GM18909 (cell line): Measurements from ENCODE around the gene FUT2.
"Not testable (repeated sequence)": the region's sequence is repeated elsewhere in the genome, so short reads cannot be mapped to it uniquely, and the experiment has no call there.

Experiments used
- ATAC-seq: cut with Tn5 transposase; IDR thresholded peaks from one replicate; pipeline ENCODE4 v1.9.1; 2021; ENCODE audit warnings: mild to moderate bottlenecking; ENCODE audit not compliant: unreplicated experiment, poor library complexity

FUT2 gene

DNA sequence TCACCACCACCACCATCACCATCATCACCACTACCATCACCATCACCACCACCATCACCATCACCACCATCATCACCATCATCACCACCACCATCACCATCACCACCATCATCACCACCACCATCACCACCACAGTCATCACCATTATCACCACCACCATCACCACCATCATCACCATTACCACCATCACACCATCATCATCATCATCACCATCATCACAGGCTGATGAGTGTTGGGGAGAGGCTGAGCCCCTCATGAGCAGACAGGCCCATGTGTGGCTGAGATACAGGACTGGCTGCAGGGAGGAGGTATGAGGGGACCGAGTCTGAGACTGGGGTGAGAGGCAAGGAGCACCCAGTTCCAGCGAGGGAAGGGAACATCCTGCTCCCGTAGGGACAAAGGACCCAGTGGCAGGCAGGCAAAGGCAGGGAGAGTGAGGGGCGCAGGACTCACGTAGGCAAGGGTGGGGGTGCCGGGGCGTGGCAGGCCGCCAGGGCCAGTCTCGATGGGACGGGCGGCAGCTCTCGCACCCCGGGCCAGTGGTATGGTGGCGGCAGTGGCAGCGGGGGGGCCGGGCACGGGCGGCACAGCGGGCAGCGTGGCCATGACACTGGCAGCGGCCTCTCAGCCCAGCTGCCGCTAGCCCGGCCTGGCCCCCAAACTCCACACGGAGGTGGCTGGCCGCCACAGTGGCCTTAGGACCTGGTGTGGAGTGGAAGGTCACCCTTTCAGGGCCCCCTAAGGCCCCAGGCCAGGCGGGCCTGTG lies 25.7 kb upstream of the FUT2 start:
- ATAC-seq, result no peak

DNA sequence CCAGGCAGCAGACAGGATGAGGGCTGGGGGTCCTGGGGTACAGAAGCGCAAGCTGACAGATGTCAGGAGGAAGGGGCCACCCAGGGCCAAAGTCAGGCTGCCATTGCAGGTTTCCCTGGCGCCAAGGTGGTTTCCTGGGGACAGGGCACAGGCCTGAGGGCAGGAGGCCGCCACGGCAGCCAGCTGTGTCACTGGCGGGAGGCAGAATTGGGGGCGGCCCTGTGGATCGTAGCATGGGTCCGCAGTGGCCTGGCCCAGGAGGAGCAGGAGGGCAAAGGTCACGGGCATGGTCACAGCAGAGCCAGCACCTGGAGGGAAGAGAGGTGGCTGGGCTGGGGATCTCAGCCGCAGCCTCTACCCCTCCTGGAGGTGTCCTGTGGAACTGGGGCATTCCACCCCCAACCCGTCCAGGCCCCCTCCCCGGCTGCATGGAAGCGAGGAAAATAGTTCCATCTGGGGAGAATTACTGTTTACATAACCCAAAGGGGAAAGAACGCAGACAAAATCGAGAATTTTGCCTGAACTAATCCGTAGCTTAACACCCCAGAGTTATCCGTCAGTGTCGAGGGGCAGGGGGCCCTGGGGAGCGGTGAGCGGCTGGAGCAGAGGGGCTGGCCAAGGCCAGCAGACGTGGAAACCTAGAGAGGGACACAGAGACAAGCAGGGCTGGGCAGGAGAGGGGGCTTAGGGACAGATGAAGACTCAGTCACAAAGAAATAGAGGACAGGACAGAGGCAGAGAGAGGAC lies 24.9 kb upstream of the FUT2 start:
- no peak for ATAC-seq

DNA sequence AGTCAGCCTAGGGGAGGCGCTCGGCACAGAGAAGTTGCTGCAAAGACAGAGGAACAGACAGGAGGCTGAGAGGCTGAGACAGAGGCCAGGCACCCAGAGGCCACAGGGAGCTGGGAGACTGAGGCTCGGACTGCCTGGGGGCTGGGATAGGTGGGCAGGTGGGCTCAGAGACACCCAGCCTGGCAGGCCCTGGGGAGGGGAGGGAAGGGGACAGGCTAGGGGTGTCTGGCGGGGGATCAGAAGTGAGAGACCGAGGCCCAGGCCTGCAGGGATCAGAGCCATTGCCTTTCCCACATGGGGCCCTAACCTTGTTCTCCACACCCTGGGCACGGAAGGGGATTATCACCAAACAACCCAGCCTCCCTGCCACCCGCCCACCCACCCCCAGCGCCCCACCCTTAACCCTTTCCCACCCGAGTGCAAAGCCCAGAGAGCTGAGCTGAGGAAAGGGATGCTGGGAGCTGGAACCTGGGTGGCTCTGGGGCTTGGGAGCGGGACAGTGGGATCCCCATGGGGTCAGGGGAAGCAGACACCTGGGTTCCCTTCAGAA lies 24.2 kb upstream of the FUT2 start:
- ATAC-seq, result no peak

DNA sequence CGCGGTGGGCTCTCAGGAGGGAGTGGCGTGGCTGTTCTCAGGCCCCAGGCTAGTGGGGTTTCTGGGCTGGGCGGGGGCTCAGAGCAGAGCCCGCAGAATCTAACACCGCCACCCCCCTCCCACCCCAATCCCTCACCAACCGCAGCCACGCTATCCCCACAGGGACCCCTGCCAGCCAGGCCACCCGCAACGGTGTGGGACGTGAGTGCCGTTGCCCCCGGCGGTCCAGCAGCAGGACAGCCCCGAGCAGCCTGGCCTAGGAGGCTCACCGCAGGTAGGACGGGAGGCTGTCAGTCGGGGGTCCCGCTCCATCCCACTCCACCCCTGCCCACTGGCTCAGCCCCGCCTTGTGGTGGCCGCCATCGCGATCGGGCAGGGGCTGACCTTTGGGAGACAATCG lies 22.8 kb upstream of the FUT2 start, which contains the start of gene NTN5:
Gene NTN5, minus strand, starts transcription at position 24 of the 400 bp plus-strand sequence. CDS start 2,031 bp downstream, outside the sequence.
- no peak for ATAC-seq

DNA sequence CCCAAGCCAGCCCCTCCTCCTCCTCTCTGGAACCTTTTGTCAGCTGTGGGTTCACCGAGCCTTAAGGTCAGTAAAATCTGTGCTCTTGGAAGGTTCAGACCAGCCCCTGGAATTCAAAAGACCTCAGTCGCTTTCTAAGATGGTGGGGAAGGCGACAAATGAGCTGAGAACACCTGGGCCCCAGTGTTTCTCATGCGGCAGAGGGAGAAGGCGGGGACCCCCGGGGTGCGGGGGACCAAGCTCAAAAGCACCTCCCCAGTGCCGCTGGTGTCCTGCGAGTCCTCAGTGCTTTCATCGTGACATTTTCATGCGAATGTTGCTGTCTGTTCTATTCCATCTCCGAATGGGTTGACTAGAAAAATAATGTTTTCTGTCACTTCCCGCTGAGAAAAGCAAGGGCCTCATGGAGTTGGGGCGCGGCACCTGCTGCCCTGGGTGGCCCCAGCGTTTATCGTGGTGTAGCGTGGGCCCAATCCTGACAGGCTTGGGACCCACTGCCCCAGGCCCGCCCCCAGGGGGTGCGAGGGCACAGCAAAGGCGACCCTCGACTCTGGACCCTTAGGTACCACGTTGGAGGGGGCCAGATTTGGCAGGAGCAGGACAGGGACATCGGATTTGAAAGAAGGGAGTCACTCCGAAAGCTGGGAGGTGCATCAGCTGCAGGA lies 22.2 kb upstream of the FUT2 start:
- ATAC-seq, result no peak

DNA sequence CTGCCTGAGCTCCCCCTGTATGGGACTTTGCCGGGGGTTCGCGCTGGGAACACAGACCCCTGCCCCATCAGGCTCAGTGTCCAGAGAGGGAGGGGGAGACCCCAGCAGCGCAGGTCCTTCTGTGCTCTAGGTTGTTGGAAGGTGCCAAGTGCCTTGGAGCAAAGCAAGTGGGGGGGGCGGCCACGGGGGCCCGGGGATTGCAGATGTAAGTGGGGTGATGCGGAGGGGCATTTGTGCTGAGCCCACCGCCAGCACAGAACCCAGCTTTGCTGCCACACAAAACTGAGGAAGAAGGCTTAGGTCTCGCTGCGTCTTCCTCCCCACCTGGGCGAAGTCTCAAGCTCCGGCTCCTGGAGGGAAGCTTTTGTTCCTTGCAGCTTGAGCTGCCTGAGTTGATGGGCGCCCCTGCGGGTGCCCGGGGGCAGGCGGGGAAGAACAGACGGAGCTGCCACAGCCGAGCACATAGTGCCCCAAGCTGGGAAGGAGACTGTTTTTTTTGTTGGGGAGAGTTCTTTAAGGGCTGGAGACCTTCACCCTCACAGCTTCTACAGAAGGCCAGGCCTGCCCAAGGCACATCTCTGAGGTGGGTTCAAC lies 21.5 kb upstream of the FUT2 start:
- ATAC-seq, result no peak

DNA sequence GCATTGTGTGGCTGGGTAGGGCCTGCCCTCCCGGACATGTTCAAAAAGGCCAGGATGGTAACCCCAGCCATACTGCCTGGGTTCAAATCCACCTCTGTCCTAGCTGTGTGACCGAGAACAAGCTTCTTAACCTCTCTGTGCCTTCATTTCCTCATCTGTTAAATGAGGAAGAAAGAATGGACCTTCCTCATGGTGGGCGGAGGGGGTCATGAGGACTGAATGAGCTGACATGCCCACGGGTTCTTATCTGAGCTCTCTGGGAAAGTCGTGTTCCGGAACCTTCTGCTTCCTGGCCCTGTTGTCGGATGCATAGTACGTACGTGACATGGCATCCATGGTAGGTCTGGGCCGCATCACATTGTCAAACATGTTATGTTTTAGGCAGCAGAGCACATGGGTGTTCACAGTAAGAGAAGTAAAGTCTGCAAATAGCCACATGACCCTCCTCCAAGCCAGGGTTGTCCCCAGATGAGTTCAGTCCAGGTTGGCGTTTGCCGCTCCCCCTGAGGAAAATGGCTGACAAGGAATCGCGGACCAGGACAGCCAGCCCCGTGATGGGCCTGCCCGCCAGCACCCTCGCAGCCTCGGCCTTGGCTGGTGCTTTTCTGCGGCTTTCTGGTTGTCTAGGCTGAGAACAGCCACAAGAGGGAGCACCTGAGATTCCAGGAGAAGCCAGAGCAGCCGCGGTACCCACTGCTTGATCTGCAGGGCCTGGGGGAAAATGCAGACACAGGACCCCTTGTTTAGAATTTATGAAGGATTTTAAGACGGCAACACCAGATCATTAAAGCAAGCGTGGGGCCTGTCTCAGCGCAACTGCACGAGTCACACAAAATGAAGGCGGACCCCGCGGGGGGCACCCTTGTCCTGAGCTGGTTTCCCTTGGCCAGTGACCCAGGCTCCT lies 20.6 kb upstream of the FUT2 start:
- ATAC-seq, result no peak

DNA sequence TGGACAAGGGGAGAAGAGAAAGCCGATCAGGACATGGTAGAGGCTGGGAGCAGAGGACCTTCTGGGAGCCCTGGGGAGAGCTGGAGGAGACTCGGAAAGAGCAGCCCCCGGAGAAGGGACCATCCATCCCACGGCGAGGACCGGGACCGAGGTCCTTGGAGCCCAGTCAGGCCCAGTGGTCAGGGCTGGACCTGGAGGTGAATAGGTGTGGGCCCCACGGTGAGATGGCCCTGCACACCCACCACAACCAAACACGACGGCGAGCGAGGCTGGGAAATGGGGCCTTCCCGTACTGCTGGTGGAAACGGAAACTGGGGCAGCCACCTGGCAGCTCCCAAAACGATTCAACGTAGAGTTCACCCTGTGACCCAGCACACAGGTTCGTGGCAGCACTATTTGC lies 19.3 kb upstream of the FUT2 start:
- ATAC-seq, result no peak

DNA sequence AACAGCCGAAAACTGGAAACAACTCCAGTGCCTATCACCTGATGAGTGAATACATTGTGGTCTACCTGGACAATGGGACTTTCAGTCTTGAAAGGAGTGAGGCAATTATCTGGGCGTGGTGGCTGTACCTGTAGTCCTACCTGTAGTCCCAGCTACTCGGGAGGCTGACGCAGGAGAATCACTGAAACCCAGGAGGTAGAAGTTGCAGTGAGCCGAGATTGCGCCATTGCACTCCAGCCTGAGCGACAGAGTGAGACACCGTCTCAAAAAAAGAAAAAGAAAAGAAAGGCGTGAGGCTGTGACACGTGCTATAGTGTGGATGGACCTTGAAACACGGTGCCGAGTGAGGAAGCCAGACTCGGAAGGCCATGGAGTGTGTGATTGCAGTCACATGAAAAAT lies 18.9 kb upstream of the FUT2 start:
- ATAC-seq, result no peak

DNA sequence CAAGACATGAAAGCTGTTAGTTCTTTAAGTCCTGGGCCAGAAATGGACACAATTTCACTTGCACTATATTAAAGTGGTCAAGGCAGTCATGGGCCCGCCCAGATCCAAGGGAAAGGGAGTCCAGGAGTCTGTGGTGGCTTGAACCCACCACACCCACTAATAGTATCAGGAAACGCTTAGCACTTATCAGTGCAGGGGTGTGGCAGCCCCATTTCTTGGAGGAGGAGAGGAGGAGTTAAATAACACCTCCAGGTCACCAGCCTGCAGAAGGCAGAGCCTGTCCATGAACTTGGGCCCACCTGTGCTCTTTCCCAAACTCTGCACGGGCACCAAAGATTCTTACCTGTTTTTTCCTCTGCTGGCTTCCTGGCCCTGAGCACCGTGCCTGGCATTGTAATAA lies 17.6 kb upstream of the FUT2 start:
- no peak for ATAC-seq

DNA sequence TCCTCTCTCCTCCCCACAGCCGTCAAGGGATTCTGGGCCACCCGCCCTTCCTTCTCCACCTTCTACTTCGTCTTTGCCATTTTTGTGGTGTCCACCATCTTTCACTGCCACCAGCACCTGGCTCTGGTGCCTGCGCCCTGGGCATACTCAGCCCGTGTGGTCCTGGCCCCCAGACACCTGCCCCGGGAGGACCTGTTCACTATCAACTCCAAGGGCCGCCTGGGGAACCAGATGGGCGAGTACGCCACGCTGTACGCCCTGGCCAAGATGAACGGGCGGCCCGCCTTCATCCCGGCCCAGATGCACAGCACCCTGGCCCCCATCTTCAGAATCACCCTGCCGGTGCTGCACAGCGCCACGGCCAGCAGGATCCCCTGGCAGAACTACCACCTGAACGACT lies 15.8 kb upstream of the FUT2 start:
- ATAC-seq, result not testable (repeated sequence)

DNA sequence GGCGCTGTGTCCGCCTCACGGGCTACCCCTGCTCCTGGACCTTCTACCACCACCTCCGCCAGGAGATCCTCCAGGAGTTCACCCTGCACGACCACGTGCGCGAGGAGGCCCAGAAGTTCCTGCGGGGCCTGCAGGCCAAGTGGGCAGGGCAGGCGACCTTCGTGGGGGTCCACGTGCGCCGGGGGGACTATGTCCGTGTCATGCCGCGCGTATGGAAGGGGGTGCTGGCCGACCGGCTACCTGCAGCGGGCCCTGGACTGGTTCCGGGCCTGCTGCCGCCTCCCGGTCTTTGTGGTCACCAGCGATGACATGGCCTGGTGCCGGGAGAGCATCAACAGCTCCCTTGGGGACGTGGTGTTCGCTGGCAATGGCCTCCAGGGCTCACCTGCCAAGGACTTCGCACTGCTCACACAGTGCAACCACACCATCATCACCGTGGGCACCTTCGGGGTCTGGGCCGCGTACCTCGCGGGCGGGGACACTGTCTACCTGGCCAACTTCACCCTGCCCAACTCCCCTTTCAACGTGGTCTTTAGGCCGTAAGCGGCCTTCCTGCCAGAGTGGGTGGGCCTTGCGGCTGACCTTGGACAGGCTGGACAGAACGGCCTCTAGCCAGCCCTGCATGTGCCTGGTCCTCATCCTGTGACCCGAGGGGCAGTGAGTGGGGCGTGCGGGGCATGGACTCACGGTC lies 15.2 kb upstream of the FUT2 start:
- ATAC-seq, result no peak

DNA sequence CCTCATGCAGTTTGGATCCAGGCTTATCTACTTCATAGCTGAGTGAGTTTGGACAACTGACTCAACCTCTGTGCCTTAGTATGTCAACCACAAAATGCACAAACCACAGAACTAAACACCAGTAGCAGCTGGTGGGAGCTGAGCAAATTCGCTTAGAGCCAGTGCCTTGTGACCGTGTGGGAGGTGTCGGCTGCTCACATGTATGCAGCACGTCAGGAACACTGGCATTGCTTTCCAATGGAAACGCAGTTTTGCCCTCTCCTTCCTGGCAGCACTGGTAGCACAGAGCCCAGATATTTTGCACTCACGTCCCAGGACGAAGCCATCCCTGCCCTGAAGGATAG lies 14.7 kb upstream of the FUT2 start:
- ATAC-seq, result no peak

DNA sequence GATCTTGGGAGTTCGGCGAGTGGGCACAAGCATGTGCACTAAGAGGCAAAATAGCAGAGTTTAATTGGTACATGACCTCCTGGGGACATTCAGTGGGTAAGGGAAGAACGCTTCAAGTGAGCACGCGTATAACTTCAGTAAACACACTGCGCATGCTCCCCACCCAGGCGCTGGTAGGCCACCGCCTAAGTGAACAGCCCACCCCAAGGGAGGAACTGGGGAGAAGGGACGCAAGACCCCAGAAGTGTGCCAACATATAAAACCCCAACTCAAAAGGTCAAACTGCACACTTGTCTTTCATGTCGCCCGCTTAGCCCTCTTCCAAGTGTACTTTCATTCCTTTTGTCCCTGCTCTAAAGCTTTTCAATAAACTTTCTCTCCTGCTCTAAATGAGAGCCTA lies 12.4 kb upstream of the FUT2 start:
- no peak for ATAC-seq

DNA sequence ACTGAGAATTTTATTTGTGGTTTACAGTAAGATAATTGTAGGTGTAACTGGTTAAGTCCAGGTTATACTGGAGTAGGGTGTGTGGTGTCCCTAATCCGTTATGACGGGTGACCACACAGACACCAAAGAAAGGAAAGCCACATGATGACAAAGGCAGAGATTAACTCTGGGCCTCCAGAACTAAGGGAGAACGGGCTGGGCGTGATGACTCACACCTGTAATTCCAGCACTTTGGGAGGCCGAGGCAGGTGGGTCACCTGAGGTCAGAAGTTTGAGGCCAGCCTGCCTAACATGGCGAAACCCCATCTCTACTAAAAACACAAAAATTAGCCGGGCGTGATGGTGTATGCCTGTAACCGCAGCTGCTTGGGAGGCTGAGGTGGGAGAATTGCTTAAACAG lies 10.2 kb upstream of the FUT2 start:
- no peak for ATAC-seq

DNA sequence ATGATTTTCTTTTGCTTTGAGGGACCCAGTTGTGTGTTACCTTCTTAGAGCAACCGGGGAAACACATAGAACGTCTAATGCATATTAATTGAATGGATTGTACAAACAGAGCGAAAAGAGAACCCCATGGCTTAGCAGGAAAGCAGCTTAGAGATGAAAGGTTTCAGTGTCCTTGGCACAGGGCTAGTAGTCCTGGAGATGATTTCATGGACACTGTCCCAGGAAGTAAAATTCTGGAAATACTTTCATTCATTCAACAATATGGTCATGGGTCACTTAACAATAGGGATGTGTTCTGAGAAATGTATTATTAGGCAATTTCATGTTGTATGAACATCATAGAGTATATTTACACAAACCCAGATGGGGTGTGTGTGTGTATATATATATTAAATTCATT lies 9.7 kb upstream of the FUT2 start:
- ATAC-seq, result no peak

DNA sequence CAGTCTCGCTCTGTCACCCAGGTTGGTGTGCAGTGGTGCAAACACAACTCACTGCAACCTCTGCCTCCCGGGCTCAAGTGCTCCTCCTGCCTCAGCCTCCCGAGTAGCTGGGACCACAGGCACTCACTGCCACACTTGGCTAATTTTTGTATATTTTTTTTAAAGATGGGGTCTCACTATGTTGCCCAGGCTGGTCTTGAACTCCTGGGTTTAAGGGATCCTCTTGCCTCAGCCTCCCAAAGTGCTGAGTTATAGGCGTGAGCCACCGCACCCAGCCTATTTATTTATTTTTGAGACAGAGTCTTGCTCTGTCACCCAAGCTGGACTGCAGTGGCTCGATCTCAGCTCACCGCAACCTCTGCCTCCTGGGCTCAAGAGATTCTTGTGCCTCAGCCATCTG lies 9.1 kb upstream of the FUT2 start:
- not testable (repeated sequence) for ATAC-seq

DNA sequence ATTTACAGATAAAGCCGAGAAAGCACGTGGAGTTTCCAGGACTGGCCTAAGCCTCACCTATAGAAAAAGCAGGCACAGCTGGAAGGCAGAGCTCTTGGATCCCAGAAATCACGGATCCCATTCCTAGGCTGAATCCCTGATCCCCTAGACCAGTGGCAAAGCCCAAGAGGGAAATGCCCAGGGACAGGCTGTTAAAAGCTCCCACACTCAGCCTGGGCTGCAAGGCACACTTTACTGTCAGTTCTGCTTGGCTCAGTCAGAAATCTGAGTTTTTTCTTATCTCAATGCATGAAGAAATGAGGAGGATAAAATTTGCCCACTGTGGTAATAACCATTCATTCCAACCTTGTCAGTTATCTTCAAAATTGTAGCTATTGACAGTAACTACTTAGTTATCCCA lies 8.0 kb upstream of the FUT2 start:
- no peak for ATAC-seq

DNA sequence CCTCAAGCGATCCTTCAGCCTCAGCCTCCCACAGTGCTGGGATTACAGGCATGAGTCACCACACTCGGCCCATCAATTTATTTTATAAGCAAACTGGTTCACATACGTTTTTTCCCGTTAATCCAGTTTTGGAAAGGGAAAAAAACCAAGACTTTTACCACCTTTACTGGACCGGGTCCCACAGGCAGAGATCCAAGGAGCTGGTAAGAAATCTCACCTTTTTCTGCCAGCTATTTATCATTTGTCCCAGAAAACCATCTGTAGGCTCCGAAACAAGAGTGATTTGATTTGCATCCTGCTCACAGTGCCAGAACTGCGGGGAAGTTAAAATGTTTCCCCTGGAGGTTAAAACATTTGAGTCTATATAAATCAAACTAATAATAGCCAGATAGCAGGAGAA lies 6.3 kb upstream of the FUT2 start:
- ATAC-seq, result no peak
